HG02588 (cell line): ENCODE data around the gene PEMT.

Source experiments
- ATAC-seq: cut with Tn5 transposase; IDR thresholded peaks from one replicate; pipeline ENCODE4 v1.9.1; 2021; ENCODE audit warnings: mild to moderate bottlenecking, moderate library complexity; ENCODE audit not compliant: unreplicated experiment

Gene PEMT

GRCh38 chr17:17555906-17556305, 35.6 kb downstream of the PEMT start:
- no peak for ATAC-seq

GRCh38 chr17:17555151-17555550, 36.4 kb downstream of the PEMT start:
- ATAC-seq: no peak

GRCh38 chr17:17554266-17554665, 37.2 kb downstream of the PEMT start:
- ATAC-seq: no peak

- ATAC-seq: no peak
Measured at GRCh38 chr17:17553217-17554195, 38.0 kb downstream of the PEMT start.

GRCh38 chr17:17552351-17553216, 38.9 kb downstream of the PEMT start:
- no peak for ATAC-seq

GRCh38 chr17:17551361-17551760, 40.1 kb downstream of the PEMT start:
- ATAC-seq: no peak

GRCh38 chr17:17549732-17550366, 41.7 kb downstream of the PEMT start:
- no peak for ATAC-seq

- no peak for ATAC-seq
Measured at GRCh38 chr17:17548044-17548443, 43.5 kb downstream of the PEMT start.

GRCh38 chr17:17547210-17547764, 44.2 kb downstream of the PEMT start:
- no peak for ATAC-seq

GRCh38 chr17:17546399-17547185, 44.9 kb downstream of the PEMT start:
- no peak for ATAC-seq

GRCh38 chr17:17545984-17546383, 45.5 kb downstream of the PEMT start:
- ATAC-seq: no peak

- no peak for ATAC-seq
Measured at GRCh38 chr17:17545031-17545820, 46.3 kb downstream of the PEMT start.

GRCh38 chr17:17542906-17543635, 48.4 kb downstream of the PEMT start:
- ATAC-seq: no peak

GRCh38 chr17:17541640-17542001, 49.9 kb downstream of the PEMT start:
- ATAC-seq: no peak

- no peak for ATAC-seq
Measured at GRCh38 chr17:17540935-17541639, 50.4 kb downstream of the PEMT start.

GRCh38 chr17:17540278-17540906, 51.1 kb downstream of the PEMT start:
- no peak for ATAC-seq

- ATAC-seq: no peak
Measured at GRCh38 chr17:17539591-17539990, 51.9 kb downstream of the PEMT start.
